ENCODE data around the gene LYL1.

- no peak for TF ChIP-seq RAD21 (IDR thresholded peaks at IDR 0.05; ENCODE audit: low read length)
- TF ChIP-seq, protein P1, sequence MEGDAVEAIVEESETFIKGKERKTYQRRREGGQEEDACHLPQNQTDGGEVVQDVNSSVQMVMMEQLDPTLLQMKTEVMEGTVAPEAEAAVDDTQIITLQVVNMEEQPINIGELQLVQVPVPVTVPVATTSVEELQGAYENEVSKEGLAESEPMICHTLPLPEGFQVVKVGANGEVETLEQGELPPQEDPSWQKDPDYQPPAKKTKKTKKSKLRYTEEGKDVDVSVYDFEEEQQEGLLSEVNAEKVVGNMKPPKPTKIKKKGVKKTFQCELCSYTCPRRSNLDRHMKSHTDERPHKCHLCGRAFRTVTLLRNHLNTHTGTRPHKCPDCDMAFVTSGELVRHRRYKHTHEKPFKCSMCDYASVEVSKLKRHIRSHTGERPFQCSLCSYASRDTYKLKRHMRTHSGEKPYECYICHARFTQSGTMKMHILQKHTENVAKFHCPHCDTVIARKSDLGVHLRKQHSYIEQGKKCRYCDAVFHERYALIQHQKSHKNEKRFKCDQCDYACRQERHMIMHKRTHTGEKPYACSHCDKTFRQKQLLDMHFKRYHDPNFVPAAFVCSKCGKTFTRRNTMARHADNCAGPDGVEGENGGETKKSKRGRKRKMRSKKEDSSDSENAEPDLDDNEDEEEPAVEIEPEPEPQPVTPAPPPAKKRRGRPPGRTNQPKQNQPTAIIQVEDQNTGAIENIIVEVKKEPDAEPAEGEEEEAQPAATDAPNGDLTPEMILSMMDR (conservative IDR thresholded peaks at IDR 0.05; ENCODE audit: low read depth, low read length) = no peak
- TF ChIP-seq POLR2A (IDR thresholded peaks at IDR 0.05; ENCODE audit: low read depth, low read length) = no peak
- no peak for TF ChIP-seq RFX5 (IDR thresholded peaks at IDR 0.05; ENCODE audit: low read depth, low read length)
- TF ChIP-seq NFE2L2 (IDR thresholded peaks at IDR 0.05; ENCODE audit: low read depth, low read length) = no peak
- TF ChIP-seq MAFK (IDR thresholded peaks at IDR 0.05; ENCODE audit: low read depth, low read length) = no peak
- no peak for TF ChIP-seq CHD1 (IDR thresholded peaks at IDR 0.05; ENCODE audit: low read depth, low read length)
- no peak for TF ChIP-seq CEBPB (IDR thresholded peaks at IDR 0.05; ENCODE audit: low read depth, low read length)
- no peak for TF ChIP-seq MAZ (IDR thresholded peaks at IDR 0.05; ENCODE audit: borderline replicate concordance, low read depth, low read length)
- 0 out of 2 replicates have a peak, but pooled peaks have one; percentile 34 for TF ChIP-seq USF2 (IDR thresholded peaks at IDR 0.05; ENCODE audit: low read depth, low read length)
- TF ChIP-seq MXI1 (IDR thresholded peaks at IDR 0.05; ENCODE audit: borderline replicate concordance, low read depth, low read length) = no peak
- no peak for TF ChIP-seq BHLHE40 (IDR thresholded peaks at IDR 0.05; ENCODE audit: low read depth, low read length)
Measured at GRCh38 chr19:13092606-13093235, 9.9 kb downstream of the LYL1 start.
